H9 (cell line): ENCODE results near the gene POLR2J. TPM values are rescaled to one million over a fixed set of nuclear protein-coding genes. Genes with fewer than 3 reads are reported as not detected.
"Not testable (repeated sequence)": the region's sequence is repeated elsewhere in the genome, so short reads cannot be mapped to it uniquely, and the experiment has no call there.

Source experiments
- DNase-seq: peaks from one replicate; pipeline ENCODE4 v3.0.0-alpha.2; 2017
- H2AFZ ChIP-seq: one replicate; pipeline ENCODE4 v1.6.1; 2013; ENCODE audit warnings: mild to moderate bottlenecking, low read length, control low read depth, moderate library complexity
- H2AK5ac ChIP-seq: 2 replicates; pipeline ENCODE4 v1.6.1; 2013; ENCODE audit warnings: low read length, control low read depth, mixed read lengths; ENCODE audit not compliant: insufficient read length
- H2BK120ac ChIP-seq: one replicate; pipeline ENCODE4 v1.6.1; 2013; ENCODE audit warnings: low read depth, mild to moderate bottlenecking, low read length, control low read depth, inconsistent platforms; ENCODE audit not compliant: poor library complexity, severe bottlenecking
- H2BK12ac ChIP-seq: 2 replicates; pipeline ENCODE4 v1.6.1; 2013; ENCODE audit warnings: low read length, control low read depth, mixed read lengths, low read depth; ENCODE audit not compliant: insufficient read length
- H2BK15ac ChIP-seq: 2 replicates; pipeline ENCODE4 v1.6.1; 2013; ENCODE audit warnings: low read depth, low read length, control low read depth
- H2BK20ac ChIP-seq: one replicate; pipeline ENCODE4 v1.6.1; 2013; ENCODE audit warnings: low read depth, mild to moderate bottlenecking, low read length, control low read depth, inconsistent platforms; ENCODE audit not compliant: poor library complexity, severe bottlenecking
- H2BK5ac ChIP-seq: 2 replicates; pipeline ENCODE4 v1.6.1; 2013; ENCODE audit warnings: low read length, control low read depth, mixed read lengths; ENCODE audit not compliant: insufficient read length
- H3K14ac ChIP-seq: 2 replicates; pipeline ENCODE4 v1.6.1; 2013; ENCODE audit warnings: low read length, control low read depth; ENCODE audit not compliant: insufficient read depth
- H3K18ac ChIP-seq: 2 replicates; pipeline ENCODE4 v1.6.1; 2013; ENCODE audit warnings: low read depth, mild to moderate bottlenecking, mixed read lengths, low read length, control low read depth; ENCODE audit not compliant: insufficient read length
- H3K23ac ChIP-seq: 2 replicates; pipeline ENCODE4 v1.6.1; 2013; ENCODE audit warnings: low read length, control low read depth, mixed read lengths, low read depth; ENCODE audit not compliant: insufficient read length
- H3K23me2 ChIP-seq: 2 replicates; pipeline ENCODE4 v1.6.1; 2013; ENCODE audit warnings: low read depth, mild to moderate bottlenecking, mixed read lengths, low read length, control low read depth; ENCODE audit not compliant: insufficient read length, poor library complexity, severe bottlenecking
- H3K27ac ChIP-seq: 2 replicates; pipeline ENCODE4 v1.5.1; 2013; ENCODE audit warnings: low read length, control low read depth, mixed read lengths, low read depth; ENCODE audit not compliant: insufficient read length
- H3K27me3 ChIP-seq: 2 replicates; pipeline ENCODE4 v1.6.1; 2013; ENCODE audit warnings: low read length, control low read depth, inconsistent platforms; ENCODE audit not compliant: insufficient read depth
- H3K4ac ChIP-seq: 2 replicates; pipeline ENCODE4 v1.6.1; 2013; ENCODE audit warnings: low read depth, mild to moderate bottlenecking, control low read depth, inconsistent platforms, low read length, moderate library complexity
- H3K4me1 ChIP-seq: 2 replicates; pipeline ENCODE4 v1.6.1; 2013; ENCODE audit warnings: low read length, control low read depth, inconsistent platforms; ENCODE audit not compliant: insufficient read depth
- H3K4me2 ChIP-seq: 2 replicates; pipeline ENCODE4 v1.6.1; 2013; ENCODE audit warnings: low read length, control low read depth, mixed read lengths; ENCODE audit not compliant: insufficient read length, insufficient read depth
- H3K56ac ChIP-seq: 2 replicates; pipeline ENCODE4 v1.6.1; 2013; ENCODE audit warnings: low read depth, mild to moderate bottlenecking, mixed read lengths, low read length, control low read depth; ENCODE audit not compliant: insufficient read length
- H3K79me1 ChIP-seq: 2 replicates; pipeline ENCODE4 v1.6.1; 2013; ENCODE audit warnings: low read depth, mild to moderate bottlenecking, moderate library complexity, low read length, control low read depth, inconsistent platforms; ENCODE audit not compliant: insufficient read depth, poor library complexity, severe bottlenecking
- H3K79me2 ChIP-seq: 2 replicates; pipeline ENCODE4 v1.6.1; 2013; ENCODE audit warnings: low read length, control low read depth, inconsistent platforms; ENCODE audit not compliant: insufficient read depth
- H3K9ac ChIP-seq: 2 replicates; pipeline ENCODE4 v1.6.1; 2013; ENCODE audit warnings: low read length, control low read depth, mixed read lengths; ENCODE audit not compliant: insufficient read length; ENCODE audit errors: extremely low read depth
- H3K9me3 ChIP-seq: one replicate; pipeline ENCODE4 v1.6.1; 2013; ENCODE audit warnings: low read depth, low read length, inconsistent platforms; ENCODE audit not compliant: control insufficient read depth
- H3T11ph ChIP-seq: one replicate; pipeline ENCODE4 v1.6.1; 2013; ENCODE audit warnings: mild to moderate bottlenecking, low read length, control low read depth, inconsistent platforms
- H4K20me1 ChIP-seq: one replicate; pipeline ENCODE4 v1.6.1; 2013; ENCODE audit not compliant: control insufficient read depth, insufficient read length, insufficient read depth
- H4K5ac ChIP-seq: 2 replicates; pipeline ENCODE4 v1.6.1; 2013; ENCODE audit warnings: low read depth, mild to moderate bottlenecking, mixed read lengths, low read length, control low read depth; ENCODE audit not compliant: insufficient read length
- H4K8ac ChIP-seq: replicated peaks from 2 replicates; pipeline ENCODE4 v1.6.1; 2013; ENCODE audit warnings: low read length, control low read depth, mixed read lengths, low read depth; ENCODE audit not compliant: insufficient read length
- H4K91ac ChIP-seq: 2 replicates; pipeline ENCODE4 v1.6.1; 2013; ENCODE audit warnings: low read depth, mild to moderate bottlenecking, moderate library complexity, mixed read lengths, low read length, control low read depth; ENCODE audit not compliant: insufficient read length
- H3K27ac Mint-ChIP-seq, 3 experiments: 2 replicates in 2 of 3; 3 replicates in 1 of 3; pipeline ENCODE4 v1.8.0; 2020 to 2021; ENCODE audit warnings: mixed read lengths in 3 of 3, mild to moderate bottlenecking in 1 of 3, moderate library complexity in 1 of 3
- H3K27me3 Mint-ChIP-seq: 2 replicates; pipeline ENCODE4 v1.8.0; 2021; ENCODE audit warnings: low read depth, mild to moderate bottlenecking, moderate library complexity, mixed read lengths
- H3K36me3 Mint-ChIP-seq, 3 experiments: 2 replicates in 2 of 3; 3 replicates in 1 of 3; pipeline ENCODE4 v1.8.0; 2020 to 2021; ENCODE audit warnings: low read depth in 3 of 3, mixed read lengths in 3 of 3; ENCODE audit not compliant: insufficient read depth in 1 of 3
- H3K4me1 Mint-ChIP-seq, 2 experiments: 2 replicates each; pipeline ENCODE4 v1.8.0; 2020; ENCODE audit warnings: mixed read lengths in 2 of 2
- H3K4me3 Mint-ChIP-seq, 2 experiments: 2 replicates in 1 of 2; 3 replicates in 1 of 2; pipeline ENCODE4 v1.8.0; 2020 to 2021; ENCODE audit warnings: mild to moderate bottlenecking in 2 of 2, mixed read lengths in 2 of 2, moderate library complexity in 1 of 2
- H3K9me3 Mint-ChIP-seq, 2 experiments: 2 replicates in 1 of 2; 3 replicates in 1 of 2; pipeline ENCODE4 v1.8.0; 2020; ENCODE audit warnings: mild to moderate bottlenecking in 2 of 2, mixed read lengths in 2 of 2, moderate library complexity in 1 of 2
- WGBS: extraction: QIAGEN DNeasy Blood & Tissue Kit; methylation state at CpG from one replicate; pipeline ENCODE4 v1.1.7; 2013; ENCODE audit warnings: missing lambda C conversion rate, low lambda C conversion rate, mixed read lengths; ENCODE audit not compliant: insufficient read length; ENCODE audit errors: extremely low coverage; 5-methylcytosine and 5-hydroxymethylcytosine counted together
- total RNA-seq: library from RNA; stranded (reverse); gene quantifications from 2 replicates; pipeline ENCODE4 v1.2.1, GENCODE V29; 2021

Gene POLR2J
- total RNA-seq, 1 experiment from 2014 or later = 58.5 TPM

GRCh38 chr7:102507410-102508088 is 28.8 kb upstream of the POLR2J start:
- not testable (repeated sequence) for H3K23me2 ChIP-seq, H3K27ac Mint-ChIP-seq, H3K4ac ChIP-seq, H2BK15ac ChIP-seq, H3K9ac ChIP-seq, DNase-seq, H3K23ac ChIP-seq, H3K9me3 Mint-ChIP-seq, H2AFZ ChIP-seq, H3K4me1 ChIP-seq, H3K4me1 Mint-ChIP-seq, H3K4me3 Mint-ChIP-seq, H4K5ac ChIP-seq, H3K79me2 ChIP-seq, H2BK120ac ChIP-seq, H4K8ac ChIP-seq, H2BK12ac ChIP-seq, H3T11ph ChIP-seq, H3K56ac ChIP-seq, H3K9me3 ChIP-seq, H2BK5ac ChIP-seq, H2AK5ac ChIP-seq, H4K91ac ChIP-seq, H3K27me3 ChIP-seq, H3K18ac ChIP-seq, H3K36me3 Mint-ChIP-seq, H3K79me1 ChIP-seq, H3K27me3 Mint-ChIP-seq, H4K20me1 ChIP-seq, H2BK20ac ChIP-seq, H3K4me2 ChIP-seq, H3K27ac ChIP-seq, H3K14ac ChIP-seq
- WGBS = no CpG with 5 or more reads among the region's 8 CpGs

- not testable (repeated sequence) for H4K20me1 ChIP-seq, H4K91ac ChIP-seq, H3K36me3 Mint-ChIP-seq, H2AFZ ChIP-seq, H3K27ac ChIP-seq, H3K23ac ChIP-seq, H3K9ac ChIP-seq, H3K79me1 ChIP-seq, H4K5ac ChIP-seq, H3K56ac ChIP-seq, H3K27me3 ChIP-seq, H3K4me1 Mint-ChIP-seq, H2AK5ac ChIP-seq, H3K4ac ChIP-seq, H2BK5ac ChIP-seq, H3K23me2 ChIP-seq, H3T11ph ChIP-seq, H2BK15ac ChIP-seq, DNase-seq, H3K9me3 Mint-ChIP-seq, H2BK12ac ChIP-seq, H3K4me1 ChIP-seq, H3K27me3 Mint-ChIP-seq, H3K14ac ChIP-seq, H2BK20ac ChIP-seq, H3K9me3 ChIP-seq, H3K27ac Mint-ChIP-seq, H3K18ac ChIP-seq, H2BK120ac ChIP-seq, H3K79me2 ChIP-seq, H3K4me3 Mint-ChIP-seq, H4K8ac ChIP-seq, H3K4me2 ChIP-seq
- no CpG with 5 or more reads among the region's 24 CpGs for WGBS
Observed at GRCh38 chr7:102505298-102506185, 26.8 kb upstream of the POLR2J start.
